Measurements from ENCODE around the gene MTRR. TPM values are rescaled to one million over a fixed set of nuclear protein-coding genes. Genes with fewer than 3 reads are reported as not detected.
A peak's percentile ranks its signal among the peaks of the same experiment; 100 is the strongest.

MTRR gene
- total and polyA plus RNA-seq, 2 of the 4 experiments (the other 2 are of a cell fraction) = 33.2 to 33.5 TPM

GRCh38 chr5:7850395-7851239, 18.3 kb upstream of the MTRR start, which contains the start of gene CFAP90:
Gene CFAP90 (minus strand): TSS chr5:7851133. CDS start chr5:7851021, 112 bp downstream.
- Histone ChIP-seq H2BK20ac (ENCODE audit: low read depth, low read length) (no peak within 1 kb of the TSS), H2AK5ac (ENCODE audit: low read depth, low read length) (no peak within 1 kb of the TSS), H3K36me3 (ENCODE audit: control insufficient read depth, insufficient read depth, low read length) (no peaks in the 10 kb centered on the region), H3K56ac (ENCODE audit: extremely low read depth, insufficient read depth, low read length) (no peak within 1 kb of the TSS), H3K18ac (ENCODE audit: low read depth, low read length) (no peak within 1 kb of the TSS), H3K4me3 (ENCODE audit: insufficient read depth, low read depth, low read length) (peak within 1 kb of the TSS; percentile 58), H3K9me1 (ENCODE audit: insufficient read depth, low read length) (no peaks in the 10 kb centered on the region), H3K9ac (ENCODE audit: low read depth, low read length) (no peak within 1 kb of the TSS), H2AK9ac (replicated peaks; ENCODE audit: low read depth, low read length, poor library complexity) (peak within 1 kb of the TSS; percentile 37), H3K27me3 (ENCODE audit: control insufficient read depth, insufficient read depth, low read length) (peaks cover 29% of the 10 kb centered on the region), H4K91ac (ENCODE audit: insufficient read depth, low read depth, low read length) (no peak within 1 kb of the TSS), H2AFZ (replicated peaks; ENCODE audit: low read length, poor library complexity) (peak within 1 kb of the TSS; percentile 89), H3K79me1 (ENCODE audit: low read depth in 1 of 2, low read length in 2 of 2) (no peaks in the 10 kb centered on the region), H4K8ac (ENCODE audit: low read depth in 2 of 2, low read length in 2 of 2) (no peak within 1 kb of the TSS), H3K4me1 (ENCODE audit: control insufficient read depth, insufficient read depth, low read length) (no peaks in the 10 kb centered on the region), H3K27ac (ENCODE audit: insufficient read depth, low read length) (no peak within 1 kb of the TSS), H3K9me3 (ENCODE audit: control insufficient read depth, insufficient read depth, low read length) (peaks cover 2% of the 10 kb centered on the region; the same call in 1 of the 2 replicates), H3K14ac (replicated peaks; ENCODE audit: low read depth, low read length) (no peak within 1 kb of the TSS), H2BK15ac (ENCODE audit: low read depth, low read length) (no peak within 1 kb of the TSS), H3K23ac (ENCODE audit: low read depth, low read length) (no peak within 1 kb of the TSS), H2BK5ac (ENCODE audit: low read depth, low read length, poor library complexity, severe bottlenecking) (no peak within 1 kb of the TSS), H3K4me2 (ENCODE audit: low read depth, low read length) (peak within 1 kb of the TSS; percentile 63), H4K20me1 (ENCODE audit: insufficient read depth, low read length) (no peaks in the 10 kb centered on the region), H2BK120ac (ENCODE audit: low read depth, low read length) (no peak within 1 kb of the TSS), H3K4ac (ENCODE audit: low read depth, low read length) (no peak within 1 kb of the TSS), H4K5ac (ENCODE audit: low read depth, low read length) (no peak within 1 kb of the TSS)
- peak; percentile 72 for ATAC-seq (ENCODE audit: low read depth)
- CTCF ChIA-PET = no interaction called here
- in situ Hi-C loops (cut with MboI; ENCODE audit: low sequenced_read_pairs) (no loop called here), intact Hi-C loops (cut with micrococcal nuclease) (no loop called here), dilution Hi-C loops (cut with HindIII; ENCODE audit: low sequenced_read_pairs, unreplicated experiment) (no loop called here)
- peak; percentile 30 for DNase-seq
- 5% methylated on average over 16 of the region's 76 CpGs; no CpG with 5 or more reads in 1 of the 2 experiments for WGBS, 2 experiments (ENCODE audit: extremely low coverage in 2 of 2, insufficient read length in 1 of 2)
- TF ChIP-seq SMC3 (IDR thresholded peaks at IDR 0.05; ENCODE audit: low read depth, low read length) = no peak
- peak; percentile 45 for TF ChIP-seq CTCF (conservative IDR thresholded peaks at IDR 0.05; ENCODE audit: low read depth, low read length)
- no TSS peak for BruUV-seq (replicated peaks)
- POLR2A ChIA-PET (ENCODE audit: unreplicated experiment) = interaction anchor here (0.6 kb wide), 1 partner anchor 104 kb away, joined by 3 read pairs; no protein-coding TSS in a partner anchor
